ENCODE results near the gene KLHL24.
A peak's percentile ranks its signal among the peaks of the same experiment; 100 is the strongest.
"Not testable (repeated sequence)": the region's sequence is repeated elsewhere in the genome, so short reads cannot be mapped to it uniquely, and the experiment has no call there.

The KLHL24 gene

GRCh38 chr3:183697610-183698317, 62.3 kb downstream of the KLHL24 start, which contains the start of gene YEATS2:
Gene YEATS2 (plus strand): TSS chr3:183697797. CDS start chr3:183715163, 17,366 bp downstream.
- DNase-seq, result peak; percentile 70

DNA sequence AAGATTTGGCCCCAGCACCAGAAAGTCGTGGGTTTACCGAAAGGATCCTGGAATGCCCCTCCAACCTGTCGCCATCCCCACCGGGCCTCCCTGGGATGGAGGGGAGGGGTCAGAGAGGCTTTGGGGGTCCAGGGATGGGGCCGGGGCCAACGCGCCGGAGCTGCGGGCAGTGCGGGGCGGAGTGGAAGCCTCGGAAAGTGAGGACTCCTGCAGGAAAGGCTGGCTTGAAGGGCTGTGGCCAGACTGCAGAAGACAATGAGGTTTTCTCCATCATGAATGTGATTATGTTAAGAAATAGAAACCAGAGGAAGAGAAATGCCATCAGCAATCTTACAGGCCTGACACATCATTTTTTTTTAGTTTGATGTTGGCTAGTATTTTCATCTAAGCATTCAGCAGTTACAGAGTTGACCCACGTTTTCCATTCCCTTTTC, 62.9 kb downstream of the KLHL24 start:
- peak; percentile 31 for DNase-seq

GRCh38 chr3:183698756-183699155, 63.3 kb downstream of the KLHL24 start:
- DNase-seq, result peak; percentile 21

DNA sequence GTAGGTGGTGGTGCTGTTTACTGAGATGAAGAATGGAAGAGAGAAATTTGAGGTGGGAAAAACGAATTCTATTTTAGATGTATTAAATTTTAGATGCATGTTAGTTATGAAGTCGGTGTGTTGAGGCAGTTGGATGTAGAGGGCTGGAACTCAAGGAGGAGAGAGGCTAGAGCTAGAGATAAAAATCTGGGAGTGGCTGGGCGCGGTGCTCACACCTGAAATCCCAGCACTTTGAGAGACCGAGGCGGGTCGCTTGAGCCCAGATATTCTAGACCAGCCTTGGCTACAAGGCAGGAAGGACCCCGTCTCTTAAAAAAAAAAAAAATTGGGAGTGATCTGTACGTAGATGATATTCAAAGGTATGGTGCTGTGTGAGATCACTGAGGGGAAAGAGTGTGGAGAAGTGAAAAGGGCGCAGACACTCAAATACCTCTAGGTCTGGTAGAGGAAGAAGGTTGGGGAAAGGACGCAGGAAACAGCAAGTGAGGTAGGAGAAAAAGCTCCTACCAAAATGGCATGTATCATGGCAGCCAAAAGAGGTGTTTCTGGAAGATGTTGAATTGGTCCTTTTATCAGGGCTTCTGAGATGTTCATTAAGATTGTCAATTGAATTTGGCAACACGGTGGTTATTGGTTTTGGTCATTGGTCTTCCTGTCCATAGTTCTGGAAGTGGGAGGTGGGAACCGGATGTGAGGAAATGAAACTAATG, 64.0 kb downstream of the KLHL24 start:
- DNase-seq, result no peak

DNA sequence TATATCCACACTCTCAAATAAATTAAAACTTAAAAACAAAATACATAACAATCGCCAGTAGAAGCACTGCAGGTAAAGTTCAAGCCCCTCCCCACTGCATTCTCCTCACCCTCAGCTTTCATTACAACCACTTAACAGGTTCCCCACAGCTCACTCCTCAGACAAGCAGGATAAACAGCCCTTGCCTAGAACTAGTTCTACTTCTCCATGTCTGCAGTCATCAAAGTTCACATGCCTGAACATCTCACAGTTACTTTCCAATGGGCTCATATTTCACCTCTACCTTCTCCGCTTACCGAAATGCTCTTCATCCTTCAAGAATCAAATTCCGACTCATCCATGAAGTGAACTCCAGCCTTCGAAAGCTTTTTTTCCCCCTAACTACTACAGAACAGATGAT, 66.3 kb downstream of the KLHL24 start:
- no peak for DNase-seq

DNA sequence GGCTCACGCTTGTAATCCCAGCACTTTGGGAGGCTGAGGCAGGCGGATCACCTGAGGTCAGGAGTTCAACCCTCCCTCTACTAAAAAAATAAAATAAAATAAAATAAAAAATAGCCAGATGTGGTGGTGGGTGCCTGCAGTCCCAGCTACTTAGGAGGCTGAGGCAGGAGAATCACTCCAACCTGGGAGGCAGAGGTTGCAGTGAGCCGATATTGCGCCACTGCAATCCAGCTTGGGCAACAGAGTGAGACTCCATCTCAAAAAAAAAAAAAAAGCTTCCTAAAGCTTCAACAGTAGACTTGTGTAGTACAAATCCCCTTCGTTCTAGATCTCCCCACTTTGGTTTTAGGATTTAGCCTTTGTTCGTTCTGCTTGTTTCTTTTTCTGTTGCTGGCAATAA, 68.5 kb downstream of the KLHL24 start:
- not testable (repeated sequence) for DNase-seq

DNA sequence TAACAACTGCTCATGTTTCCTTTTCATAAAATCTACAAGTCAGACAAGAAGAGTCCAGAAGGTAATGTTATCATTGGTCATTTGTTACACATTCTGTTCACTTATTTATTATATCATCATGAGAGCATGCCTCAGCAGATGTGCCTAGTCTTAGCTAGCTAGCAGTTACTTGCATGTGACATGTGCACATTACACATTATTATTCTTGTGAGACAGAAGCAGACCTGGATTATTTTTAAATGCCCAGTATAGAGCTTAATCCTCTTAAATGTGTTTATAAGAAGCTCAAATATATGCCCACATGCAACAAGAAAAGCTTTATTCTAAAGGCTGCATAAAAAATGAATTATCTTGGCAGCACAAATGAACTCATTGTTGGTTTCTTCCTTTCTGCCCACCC, 74.8 kb downstream of the KLHL24 start:
- DNase-seq, result no peak

DNA sequence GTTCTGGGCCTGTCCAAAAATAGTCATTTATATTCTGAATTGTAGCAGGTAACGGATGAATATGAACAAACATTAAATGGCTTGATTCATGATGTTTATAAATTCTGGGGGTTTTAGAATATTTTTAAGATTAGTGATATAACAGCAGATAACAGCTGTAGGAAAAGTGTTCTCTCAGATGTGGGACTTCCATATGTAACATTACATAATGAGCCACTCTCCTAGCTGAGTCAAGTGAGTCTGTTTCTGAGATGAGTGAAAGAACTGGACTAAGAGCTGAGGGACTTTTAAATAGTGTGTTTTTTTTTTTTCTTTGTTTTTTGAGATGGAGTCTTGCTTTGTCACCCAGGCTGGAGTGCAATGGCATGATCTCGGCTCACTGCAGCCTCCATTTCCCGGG, 76.1 kb downstream of the KLHL24 start:
- DNase-seq, result no peak

GRCh38 chr3:183714622-183715021, 79.2 kb downstream of the KLHL24 start:
- no peak for DNase-seq

- no peak for DNase-seq
These were observed 82.6 kb downstream of the KLHL24 start for GRCh38 chr3:183718012-183718411.

- DNase-seq, result no peak
These were observed 90.0 kb downstream of the KLHL24 start for GRCh38 chr3:183725387-183725786.

DNA sequence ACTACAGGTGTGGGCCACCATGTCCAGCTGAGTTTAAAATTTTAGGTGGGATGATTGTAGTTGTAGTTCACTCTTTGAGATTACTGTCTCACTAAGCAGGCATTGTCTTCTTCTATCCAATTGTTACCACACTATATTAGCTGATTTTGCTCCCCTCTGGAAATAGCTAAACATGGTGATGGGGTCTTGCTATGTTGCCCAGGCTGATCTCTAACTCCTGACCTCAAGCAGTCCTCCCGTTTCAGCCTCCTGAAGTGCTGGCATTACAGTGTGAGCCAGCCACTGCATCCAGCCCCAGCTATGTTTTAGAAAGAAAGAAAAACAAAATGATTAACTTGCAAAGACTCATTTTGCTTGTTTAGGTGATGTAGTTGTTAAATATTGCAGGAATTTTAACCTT, 92.8 kb downstream of the KLHL24 start:
- DNase-seq, result no peak

DNA sequence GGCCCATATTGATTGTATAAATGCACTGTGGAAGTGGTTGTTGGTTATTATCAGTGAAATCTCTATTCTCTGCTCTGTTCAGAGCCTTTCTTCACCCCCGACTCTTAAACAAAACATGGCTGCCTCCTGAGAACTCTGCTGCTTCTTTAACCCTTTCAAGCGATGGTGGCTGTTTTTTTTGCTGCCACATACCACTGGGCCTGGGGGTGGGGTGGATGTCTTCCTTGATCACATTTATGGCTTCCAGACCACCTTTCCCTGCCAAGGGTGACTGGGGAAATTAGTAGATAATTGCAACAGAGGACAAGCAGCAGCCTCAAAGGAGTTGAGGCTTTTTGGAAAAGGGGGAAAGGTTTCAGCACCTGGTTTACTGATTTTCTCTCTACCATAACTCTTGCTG, 94.9 kb downstream of the KLHL24 start:
- no peak for DNase-seq

DNA sequence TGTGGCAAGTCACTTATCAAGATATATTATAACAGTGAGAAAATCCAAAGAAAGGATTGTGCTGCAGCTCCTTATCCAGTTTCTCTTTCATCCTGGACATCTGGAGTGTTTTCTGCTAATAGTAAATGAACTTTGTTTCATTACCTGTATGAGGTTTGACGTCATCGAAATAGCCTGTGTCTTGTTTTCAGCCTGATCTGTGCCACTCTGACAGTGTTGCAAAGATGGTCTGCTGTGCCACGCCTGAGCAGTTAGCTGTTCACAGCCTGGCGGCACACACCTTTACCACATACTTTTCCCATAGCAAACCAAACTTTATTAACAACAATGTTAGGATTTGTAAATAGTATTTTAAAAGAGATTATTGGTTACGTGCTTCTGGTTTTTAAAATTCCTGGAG, 96.2 kb downstream of the KLHL24 start:
- DNase-seq, result no peak

DNA sequence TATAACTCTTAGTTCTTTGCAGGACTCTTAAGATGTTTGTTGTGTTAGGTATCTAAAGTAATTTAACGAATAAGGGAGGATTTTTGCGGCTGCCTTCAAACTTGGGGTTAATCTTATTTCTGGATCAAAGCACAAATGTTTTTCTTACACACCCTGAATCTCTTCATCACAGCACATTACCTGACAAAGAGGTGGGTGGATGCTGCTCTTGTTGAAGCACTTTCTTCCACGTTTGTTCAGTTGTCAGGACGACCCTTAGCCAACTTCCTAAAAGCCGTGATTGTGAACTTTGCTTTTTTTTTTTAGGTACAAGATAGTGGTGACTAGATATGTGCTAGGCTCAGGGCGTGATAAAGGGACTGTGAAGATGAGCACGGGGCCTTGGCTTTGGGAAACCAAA, 98.1 kb downstream of the KLHL24 start:
- DNase-seq, result no peak

Data from hematopoietic multipotent progenitor cell treated with erythropoietin and hydrocortisone succinate and interleukin-3 and kit ligand, for 8 days (in vitro differentiated cells).